Fibroblast of skin of scalp (primary cell): ENCODE data around the gene CR1L.
"Not testable (repeated sequence)": the region's sequence is repeated elsewhere in the genome, so short reads cannot be mapped to it uniquely, and the experiment has no call there.

Experiments
- DNase-seq: peaks from one replicate; pipeline ENCODE4 v3.0.0-alpha.2; 2013

CR1L gene

DNA sequence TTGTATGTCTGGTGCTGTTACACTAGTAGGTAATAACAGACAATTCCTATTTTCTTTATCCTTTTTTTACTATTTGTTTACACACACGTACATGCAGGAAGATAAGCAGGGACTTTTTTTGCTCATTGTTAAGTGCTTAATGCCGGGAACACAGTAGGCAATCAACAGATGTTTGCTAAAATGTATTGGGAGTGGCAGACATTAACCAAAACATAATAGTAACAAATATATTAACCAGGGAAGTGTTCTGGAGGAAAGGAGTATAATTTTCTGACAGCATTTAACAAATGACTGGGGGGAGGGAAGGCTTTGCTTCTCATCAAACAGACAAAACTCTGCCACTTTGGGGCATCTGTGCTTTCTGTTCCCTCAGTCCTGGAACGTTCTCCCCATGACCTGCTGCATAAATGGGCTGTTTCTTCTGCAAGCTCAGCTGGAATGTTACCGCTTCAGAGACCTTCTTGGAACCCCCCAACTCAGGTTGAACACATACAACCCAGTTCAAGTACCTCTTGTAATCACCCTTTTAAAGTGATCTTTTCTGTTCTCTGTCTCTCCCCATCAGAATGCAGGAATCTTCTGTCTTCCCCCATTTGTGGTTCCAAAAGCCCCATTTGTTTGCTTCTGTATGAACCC lies 2.1 kb downstream of the CR1L start:
- DNase-seq = no peak

DNA sequence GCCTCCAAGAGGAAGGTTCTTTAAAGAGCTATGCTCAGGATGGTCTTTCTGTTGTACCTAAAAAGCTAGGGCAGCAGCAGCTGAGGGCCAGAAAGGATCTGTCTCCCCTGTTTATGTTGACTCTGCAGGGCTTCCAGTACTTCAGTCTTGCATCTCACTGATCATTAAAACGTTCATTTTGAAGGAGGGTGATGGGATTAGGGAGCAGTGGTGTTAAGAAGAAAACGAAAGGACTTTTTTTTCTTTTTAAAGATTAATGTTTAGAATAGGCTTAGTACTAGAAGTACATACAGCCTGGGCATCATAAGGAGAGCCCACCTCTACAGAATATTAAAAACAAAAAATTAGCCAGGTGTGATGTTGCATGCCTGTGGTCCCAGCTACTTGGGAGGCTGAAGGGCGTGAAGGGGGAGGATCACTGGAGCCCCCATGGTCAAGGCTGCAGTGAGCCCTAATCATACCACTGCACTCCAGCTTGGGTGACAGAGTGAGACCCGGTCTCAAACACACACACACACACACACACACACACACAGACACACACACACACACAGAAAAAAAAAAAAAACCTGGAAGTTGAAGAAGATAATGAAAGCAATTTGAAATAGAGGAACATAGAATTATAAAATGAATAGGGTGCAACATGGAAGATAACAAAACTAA lies 2.9 kb downstream of the CR1L start:
- no peak for DNase-seq

DNA sequence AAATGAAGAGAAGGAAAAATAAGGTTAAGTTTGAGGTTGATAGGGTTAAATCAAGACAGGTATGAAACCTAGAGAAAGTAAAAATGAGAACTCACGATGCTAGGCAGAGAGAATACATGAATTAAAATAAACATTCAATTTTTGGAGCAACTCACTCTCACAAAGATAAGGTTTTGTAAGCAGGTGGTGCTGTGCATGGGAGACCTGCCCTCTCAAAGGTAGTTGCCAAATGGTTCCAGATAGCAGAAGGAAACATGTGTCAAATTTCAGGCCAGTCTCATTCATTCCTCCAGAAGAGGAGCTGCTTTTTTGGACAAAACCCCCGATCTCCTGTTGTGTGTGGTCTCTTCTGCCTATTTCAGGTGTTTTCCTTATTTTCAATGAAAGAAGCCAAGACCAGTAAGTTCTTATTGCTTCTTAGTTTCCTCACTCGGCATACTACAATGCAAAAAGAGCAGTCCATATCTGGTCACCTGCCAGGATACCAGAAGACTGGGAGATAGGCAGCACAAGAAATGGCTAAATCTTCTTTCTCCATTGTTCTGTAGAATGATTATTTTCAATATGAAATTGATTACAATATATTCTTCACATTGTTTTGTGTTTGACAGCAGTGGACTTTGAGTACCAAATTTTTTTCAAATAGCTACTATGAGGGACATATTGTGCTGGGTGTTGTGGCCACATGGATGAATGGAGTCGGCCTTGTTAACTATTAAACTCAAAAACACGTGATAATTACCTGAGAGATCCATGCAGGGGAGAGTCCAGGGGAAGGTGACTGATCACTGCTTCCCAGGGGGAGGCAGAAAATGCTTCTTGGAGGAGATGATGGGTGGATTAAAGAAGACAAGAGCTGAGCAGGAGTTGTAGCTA lies 3.6 kb downstream of the CR1L start:
- DNase-seq = no peak

DNA sequence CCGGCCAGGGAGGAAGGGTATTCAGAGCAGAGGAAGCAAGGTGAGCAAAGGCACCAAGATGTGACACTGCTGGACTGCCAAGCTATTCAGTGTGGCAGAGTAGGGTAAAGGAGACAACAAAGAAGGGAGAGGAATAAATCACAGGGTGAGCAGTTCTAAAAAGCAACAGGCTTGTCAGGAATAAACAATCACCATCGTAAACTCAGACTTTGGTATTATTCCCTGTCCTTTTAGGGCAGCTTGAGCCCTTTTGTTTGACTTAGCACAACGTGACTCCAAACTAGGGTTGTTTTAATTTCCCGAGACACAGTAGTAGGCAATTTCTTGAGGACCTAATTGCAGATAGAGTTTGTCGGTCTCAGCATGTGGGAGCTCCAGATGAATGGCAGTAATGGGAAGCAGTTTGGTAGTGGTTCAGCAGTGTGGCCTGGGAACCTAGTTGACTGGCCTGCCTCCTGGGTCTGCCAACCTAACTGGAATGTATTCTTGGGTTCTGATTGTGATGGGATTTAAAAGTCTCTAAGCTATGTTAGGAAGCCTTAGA lies 4.3 kb downstream of the CR1L start:
- no peak for DNase-seq

DNA sequence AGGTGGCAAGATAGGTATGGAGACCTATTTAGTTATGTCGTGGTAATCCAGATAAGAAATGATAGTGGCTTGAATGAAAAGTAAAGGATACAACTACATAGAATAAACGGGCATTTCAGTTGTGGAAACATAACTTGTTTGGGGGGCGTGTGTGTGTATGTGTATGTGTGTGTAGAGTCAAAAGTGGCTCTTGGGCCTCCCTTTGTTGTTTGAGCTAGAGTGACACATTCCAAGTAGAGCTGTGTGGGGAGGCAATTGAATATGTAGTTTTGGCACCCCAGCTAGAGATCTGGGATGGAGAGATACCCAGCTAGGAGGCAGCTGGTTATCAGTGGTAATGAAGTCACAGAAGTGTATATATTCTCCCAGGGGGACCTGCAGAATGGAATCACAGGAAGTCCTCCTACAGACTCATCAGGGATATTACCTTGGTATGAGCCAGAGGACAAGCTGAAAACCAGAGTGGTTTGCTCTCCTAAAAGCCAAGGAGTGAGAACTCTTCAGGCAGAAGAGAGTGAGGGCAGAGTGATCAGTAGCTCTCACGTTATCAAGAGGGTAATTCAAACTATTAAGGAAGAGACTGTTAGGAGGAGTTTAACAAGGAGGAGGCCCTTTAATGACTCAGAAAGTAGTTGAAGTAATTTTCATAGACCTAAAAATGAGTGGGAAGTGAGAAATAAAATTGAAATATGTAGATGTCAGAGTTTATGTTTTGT lies 5.1 kb downstream of the CR1L start:
- no peak for DNase-seq

DNA sequence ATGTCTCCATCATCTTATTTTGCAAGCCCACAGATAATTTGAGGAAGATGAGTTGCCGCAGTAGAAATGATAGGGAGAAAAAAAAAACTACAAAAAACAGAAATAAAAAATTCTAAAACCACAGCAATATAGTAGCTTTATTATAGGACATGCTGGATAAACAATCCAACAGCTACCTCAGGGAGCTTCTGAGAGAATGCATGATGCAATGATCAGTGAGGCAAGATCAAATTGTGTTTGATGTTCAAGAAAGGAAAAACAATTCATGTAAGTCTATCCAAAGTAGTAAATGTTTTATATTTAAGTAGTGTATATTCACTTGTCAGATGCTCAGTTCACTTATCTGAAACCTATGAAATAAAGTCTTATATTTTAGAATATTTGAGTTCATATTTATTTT lies 6.7 kb downstream of the CR1L start:
- DNase-seq = no peak

DNA sequence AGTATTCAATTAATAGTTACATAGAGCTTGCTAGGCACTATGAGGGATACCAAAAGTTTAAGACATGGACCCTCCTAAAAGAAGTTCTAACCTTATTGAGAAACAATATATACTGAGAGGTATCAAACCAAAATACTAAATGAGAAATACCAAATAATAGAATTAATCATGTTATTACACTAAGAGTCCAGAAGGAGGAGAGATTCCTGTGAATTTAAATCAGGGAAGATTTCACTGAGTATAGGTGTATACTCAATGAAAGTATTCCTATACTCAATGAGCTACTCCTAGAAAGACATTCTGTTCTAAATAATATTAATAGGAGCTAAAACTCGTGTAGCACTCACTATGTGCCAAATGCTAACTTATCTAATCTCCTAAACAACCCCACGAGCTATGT lies 9.4 kb downstream of the CR1L start:
- DNase-seq = peak; percentile 4

DNA sequence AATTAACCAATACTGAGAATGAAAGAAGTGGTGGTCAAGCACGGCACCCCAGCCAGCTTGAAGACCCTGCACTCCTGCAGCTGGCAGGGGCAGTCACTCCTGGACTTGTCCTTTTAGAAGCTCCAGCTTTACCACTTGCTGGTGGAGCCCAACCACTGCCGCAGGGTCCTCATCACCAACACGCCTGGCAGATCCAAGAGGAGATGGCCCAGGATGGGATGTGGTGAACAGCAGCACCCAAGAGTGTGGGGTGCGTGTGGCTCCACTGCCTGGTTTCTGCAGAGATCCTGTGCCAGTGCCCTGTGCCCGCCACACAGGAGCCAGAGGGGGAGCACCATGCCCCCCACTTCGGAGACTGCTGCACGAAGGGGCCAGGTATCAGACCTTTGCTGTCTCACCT lies 13.5 kb downstream of the CR1L start:
- DNase-seq = no peak

DNA sequence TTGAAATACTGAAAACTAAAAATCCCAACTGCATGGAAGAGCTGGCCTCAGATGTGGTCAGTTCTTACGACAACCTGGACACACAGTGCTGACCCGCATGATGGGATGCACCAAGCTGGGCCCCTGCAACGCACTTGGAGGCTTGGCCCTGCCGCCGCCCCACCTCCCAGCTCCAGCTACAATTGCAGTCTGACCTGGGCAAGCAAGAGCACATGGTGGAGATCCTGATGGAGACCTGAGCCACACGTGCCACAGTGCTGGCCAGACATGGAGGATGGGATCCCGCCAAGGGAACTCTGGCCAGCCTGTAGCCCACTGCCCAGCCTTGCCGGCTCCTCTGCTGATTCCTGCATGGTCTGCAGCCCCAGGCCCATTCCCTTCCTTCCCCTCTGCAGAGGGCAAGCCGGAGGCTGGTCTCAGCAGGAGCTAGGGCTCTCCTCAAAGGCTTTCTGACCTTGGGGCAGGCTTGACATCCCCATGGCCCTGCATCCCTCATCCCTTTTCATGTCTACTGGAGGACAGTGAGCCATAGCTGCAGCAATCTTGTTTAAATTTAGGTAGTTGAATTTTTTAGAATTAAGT lies 14.1 kb downstream of the CR1L start:
- no peak for DNase-seq

DNA sequence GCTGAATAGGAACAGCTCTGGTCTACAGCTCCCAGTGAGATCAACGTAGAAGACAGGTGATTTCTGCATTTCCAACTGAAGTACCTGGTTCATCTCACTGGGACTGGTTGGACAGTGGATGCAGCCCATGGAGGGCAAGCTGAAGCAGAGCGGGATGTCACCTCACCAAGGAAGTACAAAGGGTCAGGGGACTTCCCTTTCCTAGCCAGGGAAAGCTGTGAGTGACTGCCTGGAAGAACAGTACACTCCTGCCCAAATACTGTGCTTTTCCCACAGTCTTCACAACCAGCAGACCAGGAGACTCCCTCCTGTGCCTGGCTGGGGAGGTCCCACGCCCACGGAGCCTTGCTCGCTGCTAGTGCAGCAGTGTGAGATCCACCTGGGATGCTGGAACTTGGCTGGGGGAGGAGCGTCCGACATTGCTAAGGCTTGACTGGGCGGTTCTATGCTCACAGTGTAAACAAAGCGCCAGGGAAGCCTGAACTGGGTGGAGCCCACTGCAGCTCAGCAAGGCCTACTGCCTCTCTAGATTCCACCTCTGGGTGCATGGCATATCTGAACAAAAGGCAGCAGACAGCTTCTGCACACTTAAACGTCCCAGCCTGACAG lies 14.7 kb downstream of the CR1L start:
- no peak for DNase-seq

DNA sequence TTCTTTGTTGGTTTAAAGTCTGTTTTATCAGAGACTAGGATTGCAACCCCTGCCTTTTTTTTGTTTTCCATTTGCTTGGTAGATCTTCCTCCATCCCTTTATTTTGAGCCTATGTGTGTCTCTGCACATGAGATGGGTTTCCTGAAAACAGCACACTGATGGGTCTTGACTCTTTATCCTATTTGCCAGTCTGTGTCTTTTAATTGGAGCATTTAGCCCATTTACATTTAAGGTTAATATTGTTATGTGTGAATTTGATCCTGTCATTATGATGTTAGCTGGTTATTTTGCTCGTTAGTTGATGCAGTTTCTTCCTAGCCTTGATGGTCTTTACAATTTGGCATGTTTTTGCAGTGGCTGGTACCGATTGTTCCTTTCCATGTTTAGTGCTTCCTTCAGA lies 16.5 kb downstream of the CR1L start:
- not testable (repeated sequence) for DNase-seq

DNA sequence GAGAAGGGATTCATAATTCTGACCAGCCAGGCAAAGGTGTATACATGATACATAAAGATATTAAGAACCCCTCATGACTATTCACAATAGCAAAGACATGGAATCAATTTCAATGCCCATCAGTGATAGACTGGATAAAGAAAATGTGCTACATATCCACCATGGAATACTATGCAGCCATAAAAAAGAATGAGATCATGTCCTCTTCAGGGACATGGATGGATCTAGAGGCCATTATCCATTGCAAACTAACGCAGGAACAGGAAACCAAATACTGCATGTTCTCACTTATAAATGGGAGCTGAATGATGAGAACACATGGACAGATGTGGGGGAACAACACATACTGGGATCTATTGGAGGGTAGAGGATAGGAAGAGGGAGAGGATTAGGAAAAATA lies 21.4 kb downstream of the CR1L start:
- DNase-seq = no peak

DNA sequence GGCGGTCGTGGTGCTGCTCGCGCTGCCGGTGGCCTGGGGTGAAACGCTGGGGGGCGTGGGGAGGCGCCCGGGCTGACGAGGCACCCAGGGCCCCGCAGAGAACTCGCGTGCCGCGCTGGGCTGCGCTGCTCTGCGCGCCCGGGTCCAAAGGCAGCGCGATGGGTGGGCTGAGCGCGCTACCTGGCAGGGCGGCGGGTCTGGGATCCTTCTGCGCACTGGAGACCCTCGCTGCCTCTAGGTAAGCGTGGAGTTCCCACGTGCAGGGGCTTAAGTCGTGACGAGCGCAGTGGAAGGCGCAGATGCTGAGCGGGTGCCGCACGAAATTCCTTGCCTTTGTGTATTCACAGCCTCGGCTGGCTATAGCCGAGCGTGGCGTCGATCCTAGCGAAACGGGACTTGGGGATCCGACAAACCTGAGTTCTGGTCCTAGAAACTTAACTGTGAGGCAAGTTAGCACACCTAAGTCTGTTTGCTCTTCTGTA lies 24.6 kb downstream of the CR1L start:
- DNase-seq = no peak

DNA sequence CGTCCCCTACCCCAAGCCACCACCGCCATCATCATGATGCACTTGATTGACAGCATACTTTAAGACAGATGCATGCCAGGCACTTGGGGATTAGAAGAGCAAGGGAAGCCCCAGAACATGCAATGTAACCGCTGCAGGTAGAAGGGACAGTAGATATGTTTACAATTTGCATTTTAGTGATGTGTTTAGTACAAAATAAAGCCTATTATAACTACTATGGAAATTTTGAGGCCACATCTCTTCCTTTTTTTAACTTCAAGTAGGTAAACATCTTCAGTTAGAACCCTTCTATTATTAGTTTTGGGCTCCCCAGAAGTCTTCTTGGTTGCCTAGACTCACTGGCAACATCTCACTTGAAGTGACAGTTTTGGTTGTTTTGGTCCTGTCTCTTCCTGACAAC lies 25.3 kb downstream of the CR1L start:
- DNase-seq = no peak

DNA sequence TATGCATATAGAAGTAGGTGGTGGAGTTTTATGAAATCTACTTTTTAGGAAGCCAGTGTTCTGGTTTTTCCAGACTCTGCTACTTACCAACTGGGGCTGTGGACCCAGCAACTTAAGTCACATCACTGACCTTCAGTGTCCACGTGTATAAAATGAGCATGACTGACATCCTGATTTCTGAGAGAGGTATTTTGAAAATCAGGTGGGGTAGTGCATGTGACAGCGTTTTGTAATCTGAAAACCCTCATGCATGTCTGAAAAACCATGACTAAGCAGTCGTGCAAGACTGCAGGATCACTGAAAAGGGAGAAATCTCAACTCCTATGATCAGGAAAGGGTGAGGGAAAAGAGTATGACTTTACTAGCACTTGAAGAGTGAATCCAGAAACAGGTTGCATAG lies 26.1 kb downstream of the CR1L start:
- no peak for DNase-seq

DNA sequence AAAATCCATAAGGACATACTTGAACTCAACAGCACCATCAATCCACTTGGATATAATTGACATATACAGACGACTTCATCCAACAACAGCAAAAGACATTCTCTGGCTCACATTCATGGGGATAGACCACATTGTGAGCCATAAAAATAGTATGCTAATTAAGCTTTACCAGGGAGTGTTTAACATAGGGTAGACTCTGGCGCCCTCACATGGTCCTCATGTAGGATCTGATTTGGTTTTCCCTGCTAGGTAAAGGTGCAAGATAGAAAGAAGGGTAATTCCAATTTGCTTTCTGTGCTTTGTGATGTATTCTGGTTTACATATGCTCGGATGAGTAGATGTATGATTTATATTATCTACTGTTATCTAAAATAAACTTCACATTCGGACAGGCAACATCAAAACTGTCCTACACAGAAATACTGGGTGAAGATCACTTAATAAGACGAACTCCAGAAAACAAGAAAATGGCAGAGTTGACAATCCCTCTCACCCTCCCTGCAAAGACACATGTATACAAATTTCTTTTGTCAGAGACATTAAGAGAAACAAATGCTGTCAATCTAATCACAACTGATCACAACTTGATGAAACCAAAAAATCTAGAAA lies 27.7 kb downstream of the CR1L start:
- DNase-seq = peak; percentile 51

DNA sequence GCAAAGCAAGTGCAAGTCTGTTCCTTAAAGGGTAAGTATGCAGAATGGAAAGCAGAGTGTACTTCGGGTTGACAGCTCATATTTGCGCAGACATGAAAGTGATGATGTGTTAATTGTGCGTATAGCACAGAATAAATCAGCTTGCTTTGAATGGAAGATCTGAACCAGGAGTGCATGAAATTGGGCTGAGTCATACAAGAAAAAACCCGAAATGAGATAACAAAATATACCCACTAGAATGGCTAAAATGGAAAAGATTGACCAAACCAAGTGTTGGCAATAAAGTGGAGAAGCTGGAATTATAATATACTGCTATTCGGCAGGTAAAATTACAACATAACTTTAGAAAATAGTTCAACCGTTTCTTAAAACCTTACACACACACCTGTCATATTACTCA lies 28.5 kb downstream of the CR1L start:
- no peak for DNase-seq

DNA sequence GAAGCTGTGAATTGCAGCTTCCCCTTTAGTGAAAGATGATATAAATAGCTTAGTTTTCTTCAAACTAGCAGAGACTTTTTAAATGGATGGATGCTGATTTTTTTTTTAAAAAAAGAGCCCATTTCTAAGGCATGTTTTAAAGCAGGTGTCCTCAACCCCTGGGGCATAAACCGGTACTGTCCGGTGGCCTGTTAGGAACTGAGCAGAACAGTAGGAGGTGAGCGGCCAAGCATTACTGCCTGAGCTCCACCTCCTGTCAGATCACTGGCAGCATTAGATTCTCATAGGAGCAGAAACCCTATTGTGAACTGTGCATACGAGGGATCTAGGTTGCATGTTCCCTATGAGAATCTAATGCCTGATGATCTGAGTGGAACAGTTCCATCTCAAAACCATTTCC lies 31.2 kb downstream of the CR1L start:
- no peak for DNase-seq

DNA sequence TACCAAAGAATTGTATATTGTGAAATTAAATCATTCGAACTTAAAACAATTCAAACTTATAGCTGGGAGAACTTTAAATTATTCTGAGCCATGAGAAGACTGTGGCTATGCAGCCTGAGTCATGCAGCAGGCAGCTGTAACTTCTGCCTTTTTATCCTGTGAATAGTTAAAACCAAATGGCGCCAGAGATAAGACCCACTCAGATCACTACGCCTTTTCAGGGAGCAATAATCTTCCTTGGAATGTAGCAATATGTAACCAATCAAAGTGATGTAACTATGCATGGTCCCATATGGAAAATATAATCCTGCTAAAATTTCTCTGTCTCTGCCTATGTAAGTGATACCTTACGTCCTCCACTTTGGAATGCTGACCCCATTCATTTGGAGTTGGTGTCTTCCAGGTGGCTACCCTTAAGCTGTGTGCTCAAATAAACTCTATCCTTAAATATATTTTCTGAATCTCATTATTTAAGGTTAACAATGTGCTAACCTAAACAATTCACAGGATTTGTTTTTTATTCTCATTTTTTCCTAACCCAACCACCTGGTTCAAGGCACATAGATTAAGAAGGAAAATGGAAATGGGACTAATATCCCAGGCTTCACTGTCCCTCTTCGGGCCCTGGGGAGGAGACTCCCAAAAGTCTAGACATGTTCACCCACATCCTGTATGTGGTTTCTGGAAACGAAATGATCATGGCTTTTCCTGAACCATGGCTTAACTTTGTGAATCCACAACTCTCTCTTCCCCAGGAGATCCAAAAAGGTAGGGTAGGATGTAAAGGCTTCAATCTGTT lies 35.9 kb downstream of the CR1L start:
- DNase-seq = peak; percentile 86

DNA sequence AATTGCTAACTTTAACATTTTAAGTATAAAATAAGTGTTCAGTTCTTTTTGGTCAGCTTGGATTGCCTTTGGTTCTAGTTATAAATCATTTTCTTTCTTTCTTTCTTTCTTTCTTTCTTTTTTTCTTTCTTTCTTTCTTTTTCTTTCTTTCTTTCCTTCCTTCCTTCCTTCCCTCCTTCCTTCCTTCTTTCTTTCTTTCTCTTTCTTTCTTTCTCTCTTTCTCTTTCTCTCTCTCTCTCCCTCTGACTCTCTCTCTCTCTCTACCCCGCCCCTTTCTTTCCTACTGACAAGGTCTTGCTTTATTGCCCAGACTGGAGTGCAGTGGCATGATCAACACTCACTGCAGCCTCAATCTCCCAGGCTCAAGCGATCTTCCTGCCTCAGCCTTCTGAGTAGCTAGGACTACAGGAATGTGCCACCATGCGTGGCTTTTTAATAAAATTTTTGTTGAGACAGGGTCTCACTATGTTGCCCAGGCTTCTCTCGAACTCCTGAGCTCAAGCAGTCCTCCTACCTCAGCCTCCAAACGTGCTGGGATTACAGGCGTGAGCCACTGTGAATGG lies 38.0 kb downstream of the CR1L start:
- not testable (repeated sequence) for DNase-seq
